Myocyte (in vitro differentiated cells): ENCODE results near the gene FAF1. TPM values are rescaled to one million over a fixed set of nuclear protein-coding genes. Genes with fewer than 3 reads are reported as not detected.

Experiments
- DNase-seq: peaks from one replicate; pipeline ENCODE4 v3.0.0-alpha.2; 2012; ENCODE audit warnings: low read depth
- total RNA-seq: library from RNA; depleted of rRNA; stranded (reverse); fragments of >200 nt; gene quantifications from 2 replicates; pipeline ENCODE4 v1.2.3, GENCODE V29; 2014

The FAF1 gene
- total RNA-seq, 1 donor from 2014 or later, result 60.2 TPM

- DNase-seq, result no peak
Observed at GRCh38 chr1:50644447-50645105, 315.5 kb downstream of the FAF1 start.

GRCh38 chr1:50637460-50637859 is 322.6 kb downstream of the FAF1 start:
- DNase-seq, result no peak

- DNase-seq, result no peak
Observed at GRCh38 chr1:50634251-50634650, 325.8 kb downstream of the FAF1 start.

GRCh38 chr1:50633465-50633864 is 326.6 kb downstream of the FAF1 start:
- DNase-seq, result no peak

- no peak for DNase-seq
Observed at GRCh38 chr1:50631161-50631560, 328.9 kb downstream of the FAF1 start.

GRCh38 chr1:50622259-50622658 is 337.8 kb downstream of the FAF1 start:
- no peak for DNase-seq

- no peak for DNase-seq
Observed at GRCh38 chr1:50620680-50621329, 339.3 kb downstream of the FAF1 start.

GRCh38 chr1:50615036-50615750 is 344.9 kb downstream of the FAF1 start:
- DNase-seq, result no peak

GRCh38 chr1:50611675-50612074 is 348.4 kb downstream of the FAF1 start:
- DNase-seq, result no peak

- DNase-seq, result peak; percentile 48
Observed at GRCh38 chr1:50610563-50610962, 349.5 kb downstream of the FAF1 start.

- DNase-seq, result no peak
Observed at GRCh38 chr1:50609508-50609907, 350.6 kb downstream of the FAF1 start.

- peak; percentile 67 for DNase-seq
Observed at GRCh38 chr1:50605186-50605875, 354.7 kb downstream of the FAF1 start.

GRCh38 chr1:50604580-50604979 is 355.5 kb downstream of the FAF1 start:
- no peak for DNase-seq

- peak; percentile 48 for DNase-seq
Observed at GRCh38 chr1:50603274-50604271, 356.5 kb downstream of the FAF1 start.

- no peak for DNase-seq
Observed at GRCh38 chr1:50599546-50599945, 360.5 kb downstream of the FAF1 start.

GRCh38 chr1:50595874-50596273 is 364.2 kb downstream of the FAF1 start:
- no peak for DNase-seq

GRCh38 chr1:50593515-50593914 is 366.6 kb downstream of the FAF1 start:
- no peak for DNase-seq

GRCh38 chr1:50591598-50591997 is 368.5 kb downstream of the FAF1 start:
- no peak for DNase-seq

GRCh38 chr1:50582346-50582745 is 377.7 kb downstream of the FAF1 start:
- no peak for DNase-seq

GRCh38 chr1:50570066-50570468 is 390.0 kb downstream of the FAF1 start:
- DNase-seq, result peak; percentile 20

- no peak for DNase-seq
Observed at GRCh38 chr1:50568782-50569181, 391.3 kb downstream of the FAF1 start.
